K562 (cell line): ENCODE results near the gene PNP. TPM values are rescaled to one million over a fixed set of nuclear protein-coding genes. Genes with fewer than 3 reads are reported as not detected.

Experiments used
- ATAC-seq: fragments of 200-7000 bp; cut with Tn5 transposase; 3 replicates; pipeline ENCODE4 v1.9.1; 2020; ENCODE audit warnings: moderate library complexity
- BruUV-seq: library from RNA; stranded (reverse); fragments of 400-500 nt; replicated peaks from 2 replicates; lab custom pipeline; 2021; lab: Mats Ljungman, UMichigan
- CTCF ChIA-PET: fragments of 300-600 bp; formaldehyde crosslinking; extraction: SDS; loops from one replicate; lab custom pipeline; 2021; ENCODE audit warnings: low intra/inter-chr PET ratio; lab: Yijun Ruan, JAX
- POLR2A ChIA-PET: fragments of 300-600, 350-650 bp; sonication (Branson Sonifier 250); formaldehyde crosslinking; extraction: SDS; loops from one replicate; lab custom pipeline; 2021; ENCODE audit warnings: antibody characterized with exemption, inconsistent platforms; lab: Yijun Ruan, JAX
- DNase-seq, 4 experiments: peaks; one replicate each; pipeline versions ENCODE4 v3.0.0 to v3.0.0-alpha.2; 2011 to 2018; ENCODE audit warnings: low spot score in 3 of 4, mixed read lengths in 3 of 4; ENCODE audit errors: extremely low read depth in 1 of 4
- FAIRE-seq: peaks from 2 replicates; lab custom pipeline; 2011; peaks lifted over from hg19 to GRCh38; lab: Jason Lieb, UNC
- H2AFZ ChIP-seq: 2 replicates; pipeline ENCODE4 v1.6.0; 2011; ENCODE audit warnings: low read depth, low read length, control low read depth, inconsistent platforms
- H3K27ac ChIP-seq: fragments of 200-600 bp; 3 replicates; pipeline ENCODE4 v1.8.0; 2011; ENCODE audit warnings: low read depth, mild to moderate bottlenecking, control low read depth, inconsistent platforms, low read length, moderate library complexity, mixed read lengths; ENCODE audit errors: extremely low read depth
- H3K27me3 ChIP-seq, 2 experiments: fragments of 300-600 bp in 1 of 2; 2 replicates in 1 of 2; 3 replicates in 1 of 2; pipeline versions ENCODE4 v1.6.0 to v1.8.0; 2011; ENCODE audit warnings: inconsistent platforms in 2 of 2, low read length in 2 of 2, mild to moderate bottlenecking in 1 of 2, mixed read lengths in 1 of 2, moderate library complexity in 1 of 2; ENCODE audit not compliant: control insufficient read depth in 2 of 2, insufficient read depth in 2 of 2
- H3K36me3 ChIP-seq: fragments of 300-600 bp; 3 replicates; pipeline ENCODE4 v1.8.0; 2011; ENCODE audit warnings: mild to moderate bottlenecking, low read length, inconsistent platforms; ENCODE audit not compliant: control insufficient read depth, insufficient read depth
- H3K4me1 ChIP-seq, 2 experiments: fragments of 200-600 bp in 1 of 2; replicated peaks in 1 of 2; 2 replicates in 1 of 2; 3 replicates in 1 of 2; pipeline versions ENCODE4 v1.5.1 to v1.8.0; 2011; ENCODE audit warnings: inconsistent platforms in 2 of 2, low read length in 2 of 2, mild to moderate bottlenecking in 1 of 2, mixed read lengths in 1 of 2, moderate library complexity in 1 of 2; ENCODE audit not compliant: control insufficient read depth in 2 of 2, insufficient read depth in 2 of 2
- H3K4me2 ChIP-seq: 2 replicates; pipeline ENCODE4 v1.6.1; 2011; ENCODE audit warnings: low read length, control low read depth, inconsistent platforms, mixed read lengths; ENCODE audit not compliant: insufficient read depth
- H3K4me3 ChIP-seq: fragments of 200-600 bp; sonication (generic), shearing (Covaris generic); 2 replicates; pipeline ENCODE4 v1.5.1; 2016; ENCODE audit warnings: control low read depth, inconsistent platforms
- H3K79me2 ChIP-seq: fragments of 200-600 bp; 3 replicates; pipeline ENCODE4 v1.8.0; 2011; ENCODE audit warnings: low read length, inconsistent platforms; ENCODE audit not compliant: control insufficient read depth, insufficient read depth
- H3K9ac ChIP-seq, 2 experiments: 2 replicates each; pipeline versions ENCODE4 v1.6.0 to v1.6.1; 2011; ENCODE audit warnings: low read depth in 2 of 2, low read length in 2 of 2, control low read depth in 1 of 2, inconsistent platforms in 1 of 2, mild to moderate bottlenecking in 1 of 2, mixed read lengths in 1 of 2; ENCODE audit not compliant: insufficient read depth in 1 of 2
- H3K9me1 ChIP-seq: one replicate; pipeline ENCODE4 v1.6.0; 2011; ENCODE audit warnings: inconsistent platforms, mild to moderate bottlenecking, low read length, moderate library complexity; ENCODE audit not compliant: control insufficient read depth, insufficient read depth
- H3K9me3 ChIP-seq: replicated peaks from 2 replicates; pipeline ENCODE4 v1.5.1; 2011; ENCODE audit warnings: low read depth, low read length, inconsistent platforms; ENCODE audit not compliant: control insufficient read depth, insufficient read depth
- H4K20me1 ChIP-seq: replicated peaks from 2 replicates; pipeline ENCODE4 v1.6.1; 2011; ENCODE audit warnings: low read length, inconsistent platforms, mixed read lengths; ENCODE audit not compliant: control insufficient read depth, insufficient read depth
- ARID1B ChIP-seq: fragments of 450-650 bp; IDR thresholded peaks from 2 replicates; pipeline ENCODE4 v1.6.1; 2016; ENCODE audit warnings: antibody characterized with exemption, mild to moderate bottlenecking, inconsistent platforms
- CBFA2T3 ChIP-seq: fragments of 450-650 bp; IDR thresholded peaks from 2 replicates; pipeline ENCODE4 v1.6.1; 2017
- CEBPG ChIP-seq, 3 experiments: fragments of 200-800 bp in 1 of 3; sonication (Bioruptor generic) in 1 of 3; sonication (generic) in 1 of 3; formaldehyde crosslinking in 1 of 3; IDR thresholded peaks in 2 of 3; conservative IDR thresholded peaks in 1 of 3; 2 replicates each; pipeline versions ENCODE4 v1.6.1 to v1.8.0; 2016 to 2022; ENCODE audit warnings: missing compliant biosample characterization in 2 of 3, missing genetic modification characterization in 2 of 3, mild to moderate bottlenecking in 1 of 3, missing genetic modification reagents in 1 of 3
- EP300 ChIP-seq: IDR thresholded peaks from 2 replicates; pipeline ENCODE4 v1.6.1; 2012; ENCODE audit warnings: low read length, improper control_type of control experiment
- NFIC ChIP-seq: fragments of 450-650 bp; IDR thresholded peaks from 2 replicates; pipeline ENCODE4 v1.6.1; 2017; ENCODE audit warnings: mild to moderate bottlenecking, inconsistent platforms
- PRPF4 ChIP-seq: fragments of 200-400 bp; formaldehyde crosslinking; IDR thresholded peaks from one replicate; pipeline ENCODE4 v1.6.1; 2017; ENCODE audit warnings: low read length, low read depth, mild to moderate bottlenecking; ENCODE audit not compliant: insufficient read depth, poor library complexity, severe bottlenecking
- SMARCA4 ChIP-seq: fragments of 450-650 bp; IDR thresholded peaks from 2 replicates; pipeline ENCODE4 v1.6.1; 2016
- TAL1 ChIP-seq: fragments of 450-650 bp; IDR thresholded peaks from 2 replicates; pipeline ENCODE4 v1.6.1; 2016; ENCODE audit warnings: mild to moderate bottlenecking
- TCF3 ChIP-seq: sonication (generic); formaldehyde crosslinking; IDR thresholded peaks from 2 replicates; pipeline ENCODE4 v1.4.0; 2020; ENCODE audit warnings: mild to moderate bottlenecking, missing genetic modification reagents
- TEAD4 ChIP-seq, 2 experiments: sonication (generic) in 1 of 2; formaldehyde crosslinking in 1 of 2; IDR thresholded peaks; 2 replicates each; pipeline versions ENCODE4 v1.6.1 to v1.8.0; 2012 to 2022; ENCODE audit warnings: borderline replicate concordance in 1 of 2, inconsistent platforms in 1 of 2, low read length in 1 of 2, mild to moderate bottlenecking in 1 of 2, missing genetic modification reagents in 1 of 2
- ZNF277 ChIP-seq: fragments of 250-450 bp; sonication (Bioruptor Pico); IDR thresholded peaks from 2 replicates; pipeline ENCODE4 v1.8.0; 2022; ENCODE audit warnings: inconsistent platforms, mild to moderate bottlenecking, moderate library complexity, borderline replicate concordance
- WGBS: fragments of 100-300 bp; shearing (Covaris generic); methylation state at CpG from one replicate; pipeline ENCODE4 v1.1.6; 2016; ENCODE audit warnings: low coverage, mixed read lengths; ENCODE audit not compliant: insufficient coverage; ENCODE audit errors: missing lambda C conversion rate; 5-methylcytosine and 5-hydroxymethylcytosine counted together
- in situ Hi-C: fragments of 300-500 bp; cut with MboI; formaldehyde crosslinking; loops from 4 replicates; pipeline ENCODE4 v1.15.0; 2018; ENCODE audit warnings: inconsistent platforms, mixed read lengths
- intact Hi-C: fragments of 100-400 bp; cut with micrococcal nuclease; formaldehyde crosslinking; loops from 2 replicates; pipeline ENCODE4 v1.14.2; 2022
- polyA plus RNA-seq, 8 experiments: library from polyadenylated mRNA; depleted of rRNA in 4 of 8; stranded (reverse) in 5 of 8; unstranded in 3 of 8; fragments of >200 nt; fragmentation: Nextera tagmentation in 2 of 8; fragmentation: Illumina TruSeq in 1 of 8; extraction: Ambion mirVana in 2 of 8; extraction: Trizol in 1 of 8; gene quantifications; 2 replicates each; pipeline versions ENCODE4 v1.2.1 to v1.2.3, GENCODE V29; 2011 to 2014; ENCODE audit warnings: inconsistent platforms in 1 of 8, missing spikeins in 1 of 8
- total RNA-seq, 7 experiments: library from RNA; depleted of rRNA in 6 of 7; stranded (reverse); fragments of >200 nt in 6 of 7; fragmentation: Illumina TruSeq in 2 of 7; extraction: Trizol in 2 of 7; gene quantifications; 2 replicates each; pipeline versions ENCODE4 v1.2.1 to v1.2.3, GENCODE V29; 2011 to 2021; ENCODE audit warnings: low replicate concordance in 1 of 7

PNP gene
- total and polyA plus RNA-seq, 9 of the 15 experiments (the other 6 are each of a cell fraction or from before 2014, with no cell fraction given): 92.5 to 288 (median 137) TPM

DNA sequence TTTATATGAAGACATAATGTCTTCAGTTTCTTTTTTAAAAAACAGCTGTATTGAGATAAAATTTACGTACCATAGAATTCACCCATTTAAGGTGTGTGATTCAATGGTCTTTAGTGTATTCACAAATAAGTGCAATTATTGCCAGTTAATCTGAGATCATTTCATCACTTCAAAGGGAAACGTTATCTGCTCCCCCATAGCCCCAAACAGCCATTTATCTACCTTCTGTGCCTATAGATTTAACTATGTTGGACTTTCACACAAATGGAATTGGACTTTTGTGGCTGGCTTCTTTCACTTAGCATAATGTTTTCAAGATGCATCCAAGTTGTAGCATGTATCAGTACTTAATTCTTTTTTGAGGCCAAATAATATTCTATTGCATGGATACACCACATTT lies 9.7 kb downstream of the PNP start:
- H3K27me3 ChIP-seq: no peaks in the 10 kb centered on the region
- H3K4me1 ChIP-seq: peaks cover 13 to 45% of the 10 kb centered on the region in 2 experiments; a peak in 4 of 5 replicates
- no peaks in the 10 kb centered on the region for H3K9me3 ChIP-seq
- no TSS peak for BruUV-seq
- FAIRE-seq (no peak), ATAC-seq (no peak), DNase-seq (no peak)
- WGBS: 44% methylated on average over 2 of the region's 2 CpGs
- POLR2A ChIA-PET: interaction anchor here (0.6 to 1.4 kb wide), 4 partner anchors 17 to 671 kb away, joined by 3 to 4 read pairs (median 4); partner anchors contain the start of genes APEX1, OSGEP and PIP4P1
- H3K4me3 ChIP-seq: no peak overlapping the region
- TF ChIP-seq EP300 (peak; percentile 52), TCF3 (CRISPR knock-in tag) (peak; percentile 45; the same call in 1 of the 2 replicates), ARID1B (peak; percentile 64), CBFA2T3 (peak; percentile 32), CEBPG (CRISPR knock-in tag; IDR thresholded peaks at IDR 0.05) (no peak), CEBPG (tag; conservative IDR thresholded peaks at IDR 0.05 in 1 of 2, IDR thresholded peaks at IDR 0.05 in 1 of 2) (peak in 1 of 2 experiments; percentile 36; a peak in 1 of 4 replicates), PRPF4 (no peak), TAL1 (peak; percentile 65), NFIC (no peak), ZNF277 (CRISPR knock-in tag) (no peak), SMARCA4 (peak; percentile 43; the same call in 1 of the 2 replicates), TEAD4 (IDR thresholded peaks at IDR 0.05; ENCODE audit: low read length) (peak; percentile 53), TEAD4 (CRISPR knock-in tag; IDR thresholded peaks at IDR 0.05; ENCODE audit: borderline replicate concordance) (no peak)
- intact Hi-C loops (no loop called here), in situ Hi-C loops (no loop called here)
- H3K9me1 ChIP-seq: no peaks in the 10 kb centered on the region
- H4K20me1 ChIP-seq: 0 out of 2 replicates have a peak, but pooled peaks cover 3% of the 10 kb centered on the region
- peaks cover 50% of the 10 kb centered on the region for H3K36me3 ChIP-seq
- CTCF ChIA-PET: no interaction called here
- no peak overlapping the region for H2AFZ ChIP-seq
- H3K79me2 ChIP-seq: peaks cover under 1% of the 10 kb centered on the region; the same call in 2 of the 3 replicates
- H3K4me2 ChIP-seq: no peak overlapping the region
- H3K9ac ChIP-seq: no peak overlapping the region
- H3K27ac ChIP-seq: no peak overlapping the region
